Measurements from ENCODE around the gene CACNA1S. TPM values are rescaled to one million over a fixed set of nuclear protein-coding genes. Genes with fewer than 3 reads are reported as not detected.

The CACNA1S gene
- polyA plus RNA-seq, 1 of the 3 experiments (the other 2 are of a cell fraction): not detected

- no peak for TF ChIP-seq SIN3A (IDR thresholded peaks at IDR 0.05; ENCODE audit: borderline replicate concordance, low read depth, low read length)
- TF ChIP-seq GATA2 (CRISPR knock-in tag; IDR thresholded peaks at IDR 0.05): no peak
- TF ChIP-seq CTCF (IDR thresholded peaks at IDR 0.05): no peak
- TF ChIP-seq YY1 (IDR thresholded peaks at IDR 0.05; ENCODE audit: low read depth): no peak
- no peak for TF ChIP-seq RFX5 (IDR thresholded peaks at IDR 0.05; ENCODE audit: low read length)
- TF ChIP-seq ELF1 (IDR thresholded peaks at IDR 0.05): no peak
- TF ChIP-seq, protein P1, sequence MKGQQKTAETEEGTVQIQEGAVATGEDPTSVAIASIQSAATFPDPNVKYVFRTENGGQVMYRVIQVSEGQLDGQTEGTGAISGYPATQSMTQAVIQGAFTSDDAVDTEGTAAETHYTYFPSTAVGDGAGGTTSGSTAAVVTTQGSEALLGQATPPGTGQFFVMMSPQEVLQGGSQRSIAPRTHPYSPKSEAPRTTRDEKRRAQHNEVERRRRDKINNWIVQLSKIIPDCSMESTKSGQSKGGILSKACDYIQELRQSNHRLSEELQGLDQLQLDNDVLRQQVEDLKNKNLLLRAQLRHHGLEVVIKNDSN (IDR thresholded peaks at IDR 0.05; ENCODE audit: borderline replicate concordance, low read depth): no peak
- TF ChIP-seq GABPA (IDR thresholded peaks at IDR 0.05; ENCODE audit: low read depth): no peak
- TF ChIP-seq TEAD4 (IDR thresholded peaks at IDR 0.05; ENCODE audit: borderline replicate concordance, insufficient read depth): no peak
- TF ChIP-seq TCF12 (IDR thresholded peaks at IDR 0.05): no peak
- TF ChIP-seq, protein P2, sequence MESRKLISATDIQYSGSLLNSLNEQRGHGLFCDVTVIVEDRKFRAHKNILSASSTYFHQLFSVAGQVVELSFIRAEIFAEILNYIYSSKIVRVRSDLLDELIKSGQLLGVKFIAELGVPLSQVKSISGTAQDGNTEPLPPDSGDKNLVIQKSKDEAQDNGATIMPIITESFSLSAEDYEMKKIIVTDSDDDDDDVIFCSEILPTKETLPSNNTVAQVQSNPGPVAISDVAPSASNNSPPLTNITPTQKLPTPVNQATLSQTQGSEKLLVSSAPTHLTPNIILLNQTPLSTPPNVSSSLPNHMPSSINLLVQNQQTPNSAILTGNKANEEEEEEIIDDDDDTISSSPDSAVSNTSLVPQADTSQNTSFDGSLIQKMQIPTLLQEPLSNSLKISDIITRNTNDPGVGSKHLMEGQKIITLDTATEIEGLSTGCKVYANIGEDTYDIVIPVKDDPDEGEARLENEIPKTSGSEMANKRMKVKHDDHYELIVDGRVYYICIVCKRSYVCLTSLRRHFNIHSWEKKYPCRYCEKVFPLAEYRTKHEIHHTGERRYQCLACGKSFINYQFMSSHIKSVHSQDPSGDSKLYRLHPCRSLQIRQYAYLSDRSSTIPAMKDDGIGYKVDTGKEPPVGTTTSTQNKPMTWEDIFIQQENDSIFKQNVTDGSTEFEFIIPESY (IDR thresholded peaks at IDR 0.05; ENCODE audit: borderline replicate concordance, low read depth): no peak
- TF ChIP-seq FOXM1 (IDR thresholded peaks at IDR 0.05; ENCODE audit: low read depth): no peak
- no peak for TF ChIP-seq SMC3 (IDR thresholded peaks at IDR 0.05; ENCODE audit: low read depth, low read length)
- no peak for TF ChIP-seq TAF1 (IDR thresholded peaks at IDR 0.05; ENCODE audit: borderline replicate concordance, low read depth, low read length)
- TF ChIP-seq RAD21 (IDR thresholded peaks at IDR 0.05; ENCODE audit: low read length): no peak
- TF ChIP-seq, protein P3, sequence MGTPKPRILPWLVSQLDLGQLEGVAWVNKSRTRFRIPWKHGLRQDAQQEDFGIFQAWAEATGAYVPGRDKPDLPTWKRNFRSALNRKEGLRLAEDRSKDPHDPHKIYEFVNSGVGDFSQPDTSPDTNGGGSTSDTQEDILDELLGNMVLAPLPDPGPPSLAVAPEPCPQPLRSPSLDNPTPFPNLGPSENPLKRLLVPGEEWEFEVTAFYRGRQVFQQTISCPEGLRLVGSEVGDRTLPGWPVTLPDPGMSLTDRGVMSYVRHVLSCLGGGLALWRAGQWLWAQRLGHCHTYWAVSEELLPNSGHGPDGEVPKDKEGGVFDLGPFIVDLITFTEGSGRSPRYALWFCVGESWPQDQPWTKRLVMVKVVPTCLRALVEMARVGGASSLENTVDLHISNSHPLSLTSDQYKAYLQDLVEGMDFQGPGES (IDR thresholded peaks at IDR 0.05; ENCODE audit: low read depth, low read length): no peak
- TF ChIP-seq RXRA (IDR thresholded peaks at IDR 0.05; ENCODE audit: borderline replicate concordance, low read depth): no peak
- no peak for TF ChIP-seq EZH2phosphoT487 (IDR thresholded peaks at IDR 0.05; ENCODE audit: borderline replicate concordance, low read depth)
- WGBS (ENCODE audit: low lambda C conversion rate): 79% methylated on average over 7 of the region's 7 CpGs
- peaks cover 34% of the 10 kb centered on the region for H3K27me3 ChIP-seq (ENCODE audit: insufficient read depth)
- no peaks in the 10 kb centered on the region for H3K9me3 ChIP-seq
- H3K9me2 ChIP-seq: no peaks in the 10 kb centered on the region
- POLR2A ChIA-PET: no interaction called here
- H3K4me2 ChIP-seq: no peak overlapping the region
- H3F3A ChIP-seq (replicated peaks; ENCODE audit: insufficient read depth): no peaks in the 10 kb centered on the region
- no peaks in the 10 kb centered on the region for H3K79me2 ChIP-seq (ENCODE audit: insufficient read depth)
- H3K4me3 ChIP-seq (ENCODE audit: low read depth in 2 of 2, low read length in 1 of 2): no peak overlapping the region
- H2AFZ ChIP-seq (ENCODE audit: low read depth): no peak overlapping the region
- CTCF ChIA-PET: interaction anchor here (1.1 to 1.4 kb wide), 3 partner anchors 10 to 590 kb away, joined by 3 to 5 read pairs (median 3); no protein-coding TSS in a partner anchor
- H4K20me1 ChIP-seq (ENCODE audit: insufficient read depth): no peaks in the 10 kb centered on the region
- H3K9ac ChIP-seq: no peak overlapping the region
- no peak for DNase-seq
- H3K4me1 ChIP-seq (ENCODE audit: control insufficient read depth in 1 of 2, insufficient read depth in 2 of 2, low read depth in 1 of 2, low read length in 1 of 2): no peaks in the 10 kb centered on the region; a peak in 1 of 4 replicates
- H3K36me3 ChIP-seq (replicated peaks in 1 of 2; ENCODE audit: control insufficient read depth in 1 of 2, insufficient read depth in 2 of 2, low read length in 1 of 2): no peaks in the 10 kb centered on the region
- no peak overlapping the region for H3K27ac ChIP-seq (ENCODE audit: low read depth in 2 of 2, low read length in 1 of 2)
Observed at GRCh38 chr1:201125800-201126199, 13.6 kb upstream of the CACNA1S start.

Measured in SK-N-SH (cell line).